Body of pancreas (tissue), 4 donors: ENCODE results near the gene TMEM121. TPM values are rescaled to one million over a fixed set of nuclear protein-coding genes. Genes with fewer than 3 reads are reported as not detected.
"Not testable (repeated sequence)": the region's sequence is repeated elsewhere in the genome, so short reads cannot be mapped to it uniquely, and the experiment has no call there.

ENCODE experiments used
- ATAC-seq: fragments of 150-250 bp; one replicate; pipeline ENCODE4 v1.9.1; 2016
- DNase-seq, 4 donors: peaks; one replicate each; pipeline ENCODE4 v3.0.0-alpha.2; 2019
- H3K27ac ChIP-seq, 4 donors: fragments of 200-600 bp; sonication (generic); 1 replicate in 3 of 4; 2 replicates in 1 of 4; pipeline versions ENCODE4 v1.5.1 to v1.6.1; 2016 to 2019; ENCODE audit warnings: mild to moderate bottlenecking in 1 of 4, mixed read lengths in 1 of 4, moderate library complexity in 1 of 4
- H3K27me3 ChIP-seq, 2 donors: fragments of 200-600 bp; sonication (generic); one replicate each; pipeline ENCODE4 v1.6.0; 2016; ENCODE audit warnings: mild to moderate bottlenecking in 1 of 2
- H3K36me3 ChIP-seq, 2 donors: fragments of 200-600 bp; sonication (generic); replicated peaks in 1 of 2; 2 replicates each; pipeline ENCODE4 v1.5.1; 2016; ENCODE audit warnings: low read depth in 2 of 2; ENCODE audit not compliant: insufficient read depth in 1 of 2
- H3K4me1 ChIP-seq: fragments of 200-600 bp; sonication (generic); one replicate; pipeline ENCODE4 v1.6.0; 2016
- H3K4me3 ChIP-seq, 2 donors: fragments of 200-600 bp; sonication (generic); 1 replicate in 1 of 2; 2 replicates in 1 of 2; pipeline ENCODE4 v1.5.1; 2016 to 2019
- H3K9me3 ChIP-seq, 3 donors: fragments of 200-600 bp; sonication (generic); 1 replicate in 2 of 3; 2 replicates in 1 of 3; pipeline ENCODE4 v1.5.1; 2016
- CTCF ChIP-seq, 7 experiments: fragments of 450-650 bp in 4 of 7; fragments of 200-600 bp in 3 of 7; sonication (generic) in 3 of 7; IDR thresholded peaks; one replicate each; pipeline ENCODE4 v1.5.1; 2016 to 2019; ENCODE audit warnings: antibody characterized with exemption in 7 of 7
- POLR2A ChIP-seq, 3 donors: fragments of 450-650 bp; IDR thresholded peaks; one replicate each; pipeline ENCODE4 v1.6.1; 2016; ENCODE audit warnings: antibody characterized with exemption in 3 of 3, mild to moderate bottlenecking in 2 of 3
- WGBS, 2 donors: methylation state at CpG; one replicate each; pipeline ENCODE4 v1.1.5; 2017; 5-methylcytosine and 5-hydroxymethylcytosine counted together
- intact Hi-C: fragments of 100-400 bp; cut with DNase I; formaldehyde crosslinking; loops from one replicate; pipeline ENCODE4 v1.15.1; 2023
- total RNA-seq, 2 donors: library from RNA; depleted of rRNA; stranded (reverse); fragments of >200 nt; gene quantifications; one replicate each; pipeline ENCODE4 v1.1.0, GENCODE V29; 2016

The TMEM121 gene
- total RNA-seq, 2 donors from 2014 or later, result 4.2 to 13.8 TPM

GRCh38 chr14:105547741-105548169 is 21.4 kb downstream of the TMEM121 start:
- no peak for ATAC-seq
- 83 to 96% methylated on average over 7 of the region's 38 CpGs for WGBS, 2 donors
- Histone ChIP-seq H3K4me3 (no peak overlapping the region), H3K4me1 (no peaks in the 10 kb centered on the region), H3K36me3 (no peaks in the 10 kb centered on the region), H3K9me3 (no peaks in the 10 kb centered on the region), H3K27ac (no peak overlapping the region), H3K27me3 (no peaks in the 10 kb centered on the region)
- TF ChIP-seq POLR2A (IDR thresholded peaks at IDR 0.05) (no peak), CTCF (IDR thresholded peaks at IDR 0.05) (no peak)
- DNase-seq, result no peak
- intact Hi-C loops, result no loop called here

- ATAC-seq, result no peak
- intact Hi-C loops, result no loop called here
Measured at GRCh38 chr14:105549481-105549880, 23.1 kb downstream of the TMEM121 start.

DNA sequence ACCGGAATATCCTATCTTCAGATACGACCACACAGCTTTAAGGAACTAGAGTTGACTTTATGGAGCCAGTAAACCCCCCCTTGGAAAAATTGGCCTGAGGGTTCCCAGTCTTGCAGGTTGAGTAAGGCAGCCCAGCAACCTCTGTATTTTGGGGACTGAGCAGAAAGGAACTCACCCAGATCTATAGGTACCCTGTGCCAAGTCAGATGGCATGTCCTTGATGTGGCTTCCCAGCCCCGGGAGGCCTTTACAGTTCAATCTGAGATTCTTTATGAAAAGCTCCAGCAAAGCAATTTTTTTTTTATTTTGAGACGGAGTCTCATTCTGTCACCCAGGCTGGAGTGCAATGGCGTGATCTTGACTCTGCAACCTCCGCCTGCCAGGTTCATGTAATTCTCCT is 27.6 kb downstream of the TMEM121 start:
- DNase-seq, result no peak
- 82% methylated on average over 6 of the region's 6 CpGs for WGBS, 2 donors
- no peak for ATAC-seq
- intact Hi-C loops, result no loop called here
- Histone ChIP-seq H3K27me3 (no peaks in the 10 kb centered on the region), H3K36me3 (no peaks in the 10 kb centered on the region), H3K4me3 (no peak overlapping the region), H3K9me3 (no peaks in the 10 kb centered on the region), H3K27ac (no peak overlapping the region), H3K4me1 (no peaks in the 10 kb centered on the region)
- TF ChIP-seq CTCF (IDR thresholded peaks at IDR 0.05), result no peak
- TF ChIP-seq POLR2A (IDR thresholded peaks at IDR 0.05), result no peak

More at GRCh38 chr14:105549481-105549880, 23.1 kb downstream of the TMEM121 start:
- Histone ChIP-seq H3K4me1 (no peaks in the 10 kb centered on the region), H3K9me3 (no peaks in the 10 kb centered on the region), H3K36me3 (no peaks in the 10 kb centered on the region), H3K4me3 (no peak overlapping the region), H3K27ac (no peak overlapping the region), H3K27me3 (no peaks in the 10 kb centered on the region)
- DNase-seq, result no peak
- TF ChIP-seq POLR2A (IDR thresholded peaks at IDR 0.05) (no peak), CTCF (IDR thresholded peaks at IDR 0.05) (no peak)
- WGBS, 2 donors, result 82 to 83% methylated on average over 23 of the region's 23 CpGs

DNA sequence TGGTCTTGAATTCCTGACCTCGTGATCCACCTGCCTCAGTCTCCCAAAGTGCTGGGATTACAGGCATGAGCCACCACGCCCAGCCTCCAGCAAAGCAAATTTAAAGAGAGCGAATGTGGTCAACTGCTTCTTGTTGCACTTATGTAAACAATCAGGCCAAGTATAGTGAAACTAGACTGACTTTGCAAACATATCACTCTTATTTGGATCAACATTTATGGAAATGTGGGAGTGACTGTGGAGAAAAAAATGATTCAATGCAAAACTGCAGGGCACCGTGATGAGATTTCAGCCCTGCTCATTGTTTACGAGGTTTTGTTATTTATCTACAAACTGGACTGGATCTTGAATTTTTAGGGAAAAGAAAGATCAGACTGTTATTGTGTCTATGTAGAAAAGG is 28.1 kb downstream of the TMEM121 start:
- no peaks in the 10 kb centered on the region for H3K27me3 ChIP-seq
- WGBS, 2 donors, result 55 to 66% methylated on average over 5 of the region's 5 CpGs
- no peaks in the 10 kb centered on the region for H3K4me1 ChIP-seq
- ATAC-seq, result no peak
- H3K27ac ChIP-seq, result no peak overlapping the region
- H3K4me3 ChIP-seq, result no peak overlapping the region
- no peak for TF ChIP-seq CTCF (IDR thresholded peaks at IDR 0.05)
- TF ChIP-seq POLR2A (IDR thresholded peaks at IDR 0.05), result no peak
- no peaks in the 10 kb centered on the region for H3K9me3 ChIP-seq
- intact Hi-C loops, result no loop called here
- no peak for DNase-seq
- H3K36me3 ChIP-seq, result no peaks in the 10 kb centered on the region

DNA sequence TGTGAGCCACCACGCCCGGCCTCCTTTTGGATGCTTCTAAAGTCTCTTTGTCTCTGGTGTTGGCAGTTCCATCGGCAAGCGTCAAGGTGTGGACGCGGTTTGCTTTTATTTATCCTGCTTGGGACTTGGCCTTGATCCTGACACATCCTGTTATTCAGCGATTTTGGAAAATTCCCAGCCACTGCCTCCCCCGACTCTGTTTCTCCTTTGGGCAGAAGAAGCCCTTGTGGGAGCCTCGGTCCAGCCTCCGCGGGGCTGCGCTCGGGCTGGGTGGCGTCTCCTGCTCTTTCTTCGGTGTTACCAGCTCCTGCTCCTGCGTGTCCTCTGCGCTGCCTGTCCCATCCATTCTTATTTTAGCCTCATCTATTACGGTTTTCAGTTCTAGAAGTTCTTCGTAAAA is 31.3 kb downstream of the TMEM121 start:
- H3K9me3 ChIP-seq, H3K27me3 ChIP-seq, H3K4me1 ChIP-seq, intact Hi-C loops, H3K4me3 ChIP-seq, ATAC-seq, DNase-seq, H3K27ac ChIP-seq, H3K36me3 ChIP-seq: not testable (repeated sequence)
- 72 to 76% methylated on average over 17 to 18 of the region's 19 CpGs for WGBS, 2 donors
